ENCODE results near the gene ICE1.

GRCh38 chr5:5534333-5534732, 111.9 kb downstream of the ICE1 start:
- TF ChIP-seq CTCF (IDR thresholded peaks at IDR 0.05) = no peak
- no peak for TF ChIP-seq EZH2 (IDR thresholded peaks at IDR 0.05; ENCODE audit: borderline replicate concordance, insufficient read depth, low read depth, low read length, poor library complexity, severe bottlenecking)

Data from B cell (primary cell).